LNCAP (cell line): ENCODE results near the gene SERPINB12.

Experiments
- TF ChIP-seq, protein P1 (sequence below): fragments of 450-650 bp; IDR thresholded peaks from 2 replicates; pipeline ENCODE4 v1.5.1; 2017; ENCODE audit warnings: mild to moderate bottlenecking

SERPINB12 gene

DNA sequence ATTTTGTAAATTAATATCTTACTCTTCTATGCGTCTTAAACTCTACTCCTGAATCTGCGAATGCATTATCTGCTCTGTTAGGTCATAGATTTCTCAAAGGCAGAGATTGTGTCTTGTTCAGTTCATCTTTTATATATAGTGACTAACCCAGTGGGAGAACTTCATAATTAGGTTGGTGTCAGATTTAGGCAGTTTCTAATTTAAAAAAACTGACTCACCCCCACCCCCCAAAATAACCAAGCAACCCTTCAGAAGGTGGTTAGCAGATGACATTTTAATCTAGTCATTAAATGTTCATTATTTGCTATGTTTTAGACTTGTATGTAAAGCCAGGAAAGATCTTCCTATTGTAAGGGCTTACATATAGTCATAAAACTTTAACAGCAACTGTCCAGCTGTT, 10.4 kb downstream of the SERPINB12 start:
- TF ChIP-seq, protein P1, sequence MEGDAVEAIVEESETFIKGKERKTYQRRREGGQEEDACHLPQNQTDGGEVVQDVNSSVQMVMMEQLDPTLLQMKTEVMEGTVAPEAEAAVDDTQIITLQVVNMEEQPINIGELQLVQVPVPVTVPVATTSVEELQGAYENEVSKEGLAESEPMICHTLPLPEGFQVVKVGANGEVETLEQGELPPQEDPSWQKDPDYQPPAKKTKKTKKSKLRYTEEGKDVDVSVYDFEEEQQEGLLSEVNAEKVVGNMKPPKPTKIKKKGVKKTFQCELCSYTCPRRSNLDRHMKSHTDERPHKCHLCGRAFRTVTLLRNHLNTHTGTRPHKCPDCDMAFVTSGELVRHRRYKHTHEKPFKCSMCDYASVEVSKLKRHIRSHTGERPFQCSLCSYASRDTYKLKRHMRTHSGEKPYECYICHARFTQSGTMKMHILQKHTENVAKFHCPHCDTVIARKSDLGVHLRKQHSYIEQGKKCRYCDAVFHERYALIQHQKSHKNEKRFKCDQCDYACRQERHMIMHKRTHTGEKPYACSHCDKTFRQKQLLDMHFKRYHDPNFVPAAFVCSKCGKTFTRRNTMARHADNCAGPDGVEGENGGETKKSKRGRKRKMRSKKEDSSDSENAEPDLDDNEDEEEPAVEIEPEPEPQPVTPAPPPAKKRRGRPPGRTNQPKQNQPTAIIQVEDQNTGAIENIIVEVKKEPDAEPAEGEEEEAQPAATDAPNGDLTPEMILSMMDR, result no peak

DNA sequence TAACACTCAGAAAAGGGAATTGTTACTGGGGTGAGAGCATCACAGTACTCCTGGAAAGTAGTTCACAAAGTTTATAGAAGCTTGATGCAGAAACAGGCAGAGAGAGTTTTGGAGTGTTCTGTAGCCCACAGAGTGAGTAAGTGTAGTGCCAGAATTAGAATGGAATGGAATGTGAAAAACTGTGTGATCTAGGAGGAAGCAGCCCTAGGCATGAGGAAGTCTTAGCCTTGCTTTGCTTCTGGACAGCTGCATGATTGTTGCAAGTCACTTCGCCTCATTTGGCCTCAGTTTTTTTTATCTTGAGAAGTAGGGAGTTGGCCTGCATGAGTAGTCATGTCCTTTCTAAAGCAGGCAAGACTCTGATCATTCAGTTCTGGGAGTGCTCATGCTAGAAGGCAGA, 10.9 kb downstream of the SERPINB12 start:
- TF ChIP-seq, protein P1, result no peak

DNA sequence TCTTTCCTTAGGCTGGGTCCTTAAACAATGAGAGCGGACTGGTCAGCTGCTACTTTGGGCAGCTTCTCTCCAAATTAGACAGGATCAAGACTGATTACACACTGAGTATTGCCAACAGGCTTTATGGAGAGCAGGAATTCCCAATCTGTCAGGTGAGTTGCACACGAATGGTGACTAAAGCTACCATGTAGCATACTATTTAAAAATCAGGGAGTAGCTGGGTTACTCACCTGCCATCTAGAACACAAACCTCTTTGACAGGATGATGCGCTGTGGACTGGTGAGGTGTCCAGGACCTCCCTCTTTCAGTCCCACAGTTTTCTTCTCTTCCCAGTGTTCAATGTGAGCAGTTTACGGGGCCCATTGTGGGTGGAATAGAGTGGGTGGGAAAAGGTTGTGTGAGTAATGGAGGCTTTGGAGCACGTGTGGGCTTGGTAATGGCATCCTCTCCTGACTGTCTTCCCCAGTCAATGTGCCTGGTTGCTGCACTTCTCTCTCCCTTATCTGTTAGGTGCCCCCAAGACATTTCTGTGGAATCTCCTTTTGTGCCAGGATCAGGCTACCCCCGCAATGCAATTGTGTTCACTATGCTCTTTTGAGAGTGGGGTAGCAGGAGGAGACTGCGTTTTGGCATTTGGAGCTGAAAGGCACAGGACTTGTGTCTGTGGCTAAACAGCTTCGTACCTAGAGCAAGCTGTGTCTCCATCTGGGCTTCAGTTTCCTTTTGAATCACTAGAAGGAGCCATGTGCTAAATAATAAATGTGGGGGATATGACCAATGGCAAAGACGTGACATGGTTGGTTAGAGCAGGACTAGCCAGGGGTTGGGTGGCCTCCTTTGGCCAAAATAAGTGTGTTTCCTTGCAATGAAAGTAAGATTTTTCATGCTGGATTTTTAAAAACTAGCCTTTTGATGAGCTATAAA, 17.7 kb downstream of the SERPINB12 start:
- TF ChIP-seq, protein P1, result no peak

DNA sequence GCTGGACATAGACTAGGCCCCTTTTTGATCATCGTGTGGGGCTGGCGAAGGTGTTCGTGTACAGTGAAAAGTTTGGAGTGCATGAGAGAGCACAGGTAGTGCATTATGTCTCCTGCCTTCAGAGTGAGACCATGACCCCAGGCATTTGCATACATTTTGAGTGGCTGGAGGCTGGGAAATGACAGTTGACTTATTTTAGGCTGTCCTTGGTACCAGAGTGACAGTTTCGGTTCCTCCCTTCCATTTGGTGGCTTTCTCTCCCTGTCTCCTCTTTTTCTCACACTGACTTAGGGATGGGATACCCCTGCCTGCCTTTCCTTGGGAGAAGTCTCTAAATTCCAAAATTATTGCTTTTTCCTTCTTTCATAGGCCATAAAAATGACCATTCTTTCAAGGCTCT, 20.1 kb downstream of the SERPINB12 start:
- TF ChIP-seq, protein P1, result no peak

DNA sequence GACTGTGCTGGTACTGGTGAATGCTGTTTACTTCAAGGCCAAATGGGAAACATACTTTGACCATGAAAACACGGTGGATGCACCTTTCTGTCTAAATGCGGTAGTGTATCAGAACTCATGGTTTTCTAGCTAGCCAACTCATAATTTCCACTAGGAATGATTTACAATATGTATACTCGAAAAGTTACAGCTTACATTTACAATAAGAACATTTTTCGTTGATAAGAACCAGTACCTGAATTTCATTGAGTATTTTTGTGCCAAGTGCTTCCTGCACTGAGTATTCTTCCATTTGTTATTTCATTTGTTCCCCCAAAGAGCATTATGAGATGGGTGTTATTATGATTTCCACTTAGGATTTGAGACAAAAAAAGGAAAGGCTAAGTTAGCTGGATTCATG, 21.9 kb downstream of the SERPINB12 start:
- TF ChIP-seq, protein P1, result no peak

DNA sequence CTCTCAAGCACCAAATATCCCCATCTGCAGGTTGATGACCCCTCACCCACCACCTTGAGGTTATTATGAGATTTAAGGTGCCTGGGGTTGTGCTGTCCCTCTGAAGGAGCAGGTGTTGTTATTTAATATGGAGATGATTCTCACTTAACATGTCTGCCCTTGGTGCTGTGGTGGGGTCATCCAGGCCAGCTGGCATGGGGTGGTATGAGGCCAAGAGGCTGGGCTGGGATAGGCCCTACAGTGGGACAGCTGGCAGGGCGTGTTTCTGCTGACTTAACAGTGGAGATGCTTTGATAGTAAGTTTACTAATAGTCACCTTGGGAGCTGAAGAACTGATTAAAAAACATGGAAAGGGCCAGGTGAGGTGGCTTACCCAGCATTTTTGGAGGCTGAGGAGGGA, 22.4 kb downstream of the SERPINB12 start:
- TF ChIP-seq, protein P1, result no peak

DNA sequence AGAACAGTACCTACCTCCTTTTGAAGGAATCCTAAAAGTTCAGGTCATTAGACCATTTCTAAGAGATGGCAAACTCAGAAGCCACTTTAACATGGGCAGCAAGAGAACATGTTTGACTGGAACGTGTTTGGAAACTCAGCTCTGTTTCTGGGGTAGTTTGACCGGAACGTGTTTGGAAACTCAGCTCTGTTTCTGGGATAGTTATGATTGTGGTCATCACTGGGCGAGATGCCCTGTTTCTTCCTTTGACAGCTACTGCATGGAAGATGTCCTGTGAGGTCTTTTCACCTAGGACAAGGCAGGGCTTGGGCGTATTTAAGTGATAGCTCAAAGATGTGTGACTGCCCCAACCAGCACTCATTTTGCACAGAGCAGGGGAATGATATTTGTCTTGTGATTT, 25.1 kb downstream of the SERPINB12 start:
- TF ChIP-seq, protein P1, result no peak
